C4-2B (cell line): ENCODE results near the gene QRFP.

Experiments used
- CTCF ChIP-seq: fragments of 450-650 bp; conservative IDR thresholded peaks from 2 replicates; pipeline ENCODE4 v1.5.1; 2017; ENCODE audit warnings: mild to moderate bottlenecking
- ZFX ChIP-seq: fragments of 450-650 bp; IDR thresholded peaks from 2 replicates; pipeline ENCODE4 v1.6.1; 2017

DNA sequence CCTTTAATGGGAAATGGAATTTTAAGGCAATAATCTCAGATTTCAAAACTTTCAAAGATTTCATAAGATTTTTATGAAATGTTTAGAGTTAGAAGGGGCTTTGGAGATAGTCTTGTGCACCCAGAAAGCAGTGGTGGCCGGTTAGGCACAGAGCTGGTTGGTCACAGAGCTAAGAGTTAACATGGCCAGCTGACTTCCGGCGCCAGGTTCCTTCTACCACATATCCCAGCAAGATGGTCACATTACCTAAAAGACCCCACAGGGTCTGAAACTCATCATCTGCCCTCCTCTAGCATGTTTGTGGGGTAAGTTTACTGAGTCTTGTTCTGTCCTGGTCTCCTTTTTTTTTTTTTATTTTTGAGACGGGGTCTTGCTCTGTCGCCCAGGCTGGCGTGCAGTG is 19.3 kb downstream of the QRFP start:
- TF ChIP-seq CTCF (no peak), ZFX (no peak)
